ENCODE measurements around the gene AP1S1.
"Not testable (repeated sequence)": the region's sequence is repeated elsewhere in the genome, so short reads cannot be mapped to it uniquely, and the experiment has no call there.

AP1S1 gene

GRCh38 chr7:101201695-101202602, 47.7 kb downstream of the AP1S1 start:
- Histone ChIP-seq H3K27me3 (ENCODE audit: control insufficient read depth, low read length) (peaks cover 11% of the 10 kb centered on the region; the same call in 1 of the 2 replicates), H3K4me3 (ENCODE audit: low read length) (no peak overlapping the region), H4K20me1 (ENCODE audit: control insufficient read depth, insufficient read depth, low read depth, low read length) (no peaks in the 10 kb centered on the region), H3K9me2 (replicated peaks; ENCODE audit: control insufficient read depth, low read length) (no peaks in the 10 kb centered on the region), H3K4me2 (ENCODE audit: low read length) (no peak overlapping the region), H3K4me1 (ENCODE audit: control insufficient read depth, low read length) (peaks cover 10% of the 10 kb centered on the region), H3K79me2 (ENCODE audit: control insufficient read depth, low read length) (no peaks in the 10 kb centered on the region), H3K36me3 (ENCODE audit: control insufficient read depth, low read length) (no peaks in the 10 kb centered on the region), H3F3A (ENCODE audit: control insufficient read depth, insufficient read depth) (no peaks in the 10 kb centered on the region), H3K27ac (ENCODE audit: low read depth, low read length) (no peak overlapping the region), H3K9me3 (ENCODE audit: control insufficient read depth, insufficient read depth, low read length) (no peaks in the 10 kb centered on the region)
- TF ChIP-seq CTCF (IDR thresholded peaks at IDR 0.05; ENCODE audit: low read depth, low read length, poor library complexity, severe bottlenecking), result no peak
- TF ChIP-seq EZH2phosphoT487 (IDR thresholded peaks at IDR 0.05; ENCODE audit: borderline replicate concordance, low read length), result no peak

- Histone ChIP-seq H3K27me3 (ENCODE audit: control insufficient read depth, low read length) (peaks cover 11% of the 10 kb centered on the region; the same call in 1 of the 2 replicates), H3K4me3 (ENCODE audit: low read length) (no peak overlapping the region), H3F3A (ENCODE audit: control insufficient read depth, insufficient read depth) (no peaks in the 10 kb centered on the region), H3K4me1 (ENCODE audit: control insufficient read depth, low read length) (peaks cover 10% of the 10 kb centered on the region), H3K79me2 (ENCODE audit: control insufficient read depth, low read length) (no peaks in the 10 kb centered on the region), H3K36me3 (ENCODE audit: control insufficient read depth, low read length) (no peaks in the 10 kb centered on the region), H4K20me1 (ENCODE audit: control insufficient read depth, insufficient read depth, low read depth, low read length) (no peaks in the 10 kb centered on the region), H3K27ac (ENCODE audit: low read depth, low read length) (no peak overlapping the region), H3K9me2 (replicated peaks; ENCODE audit: control insufficient read depth, low read length) (no peaks in the 10 kb centered on the region), H3K9me3 (ENCODE audit: control insufficient read depth, insufficient read depth, low read length) (no peaks in the 10 kb centered on the region), H3K4me2 (ENCODE audit: low read length) (no peak overlapping the region)
- TF ChIP-seq EZH2phosphoT487 (IDR thresholded peaks at IDR 0.05; ENCODE audit: borderline replicate concordance, low read length), result no peak
- TF ChIP-seq CTCF (IDR thresholded peaks at IDR 0.05; ENCODE audit: low read depth, low read length, poor library complexity, severe bottlenecking), result no peak
Observed at GRCh38 chr7:101202603-101202918, 48.3 kb downstream of the AP1S1 start.

- Histone ChIP-seq H3K27me3 (ENCODE audit: control insufficient read depth, low read length) (peaks cover 11% of the 10 kb centered on the region; the same call in 1 of the 2 replicates), H3K4me2 (ENCODE audit: low read length) (peak overlapping the region; percentile 46), H3K4me1 (ENCODE audit: control insufficient read depth, low read length) (peaks cover 10% of the 10 kb centered on the region)
- not testable (repeated sequence) for H3K79me2 ChIP-seq (ENCODE audit: control insufficient read depth, low read length); H3K36me3 ChIP-seq (ENCODE audit: control insufficient read depth, low read length); H4K20me1 ChIP-seq (ENCODE audit: control insufficient read depth, insufficient read depth, low read depth, low read length); H3K9me2 ChIP-seq (replicated peaks; ENCODE audit: control insufficient read depth, low read length); H3F3A ChIP-seq (ENCODE audit: control insufficient read depth, insufficient read depth); H3K9me3 ChIP-seq (ENCODE audit: control insufficient read depth, insufficient read depth, low read length); H3K4me3 ChIP-seq (ENCODE audit: low read length); H3K27ac ChIP-seq (ENCODE audit: low read depth, low read length)
Observed at GRCh38 chr7:101203740-101204738, 49.8 kb downstream of the AP1S1 start.

Data from DOHH2 (cell line).